Mucosa of descending colon (tissue), 3 donors: ENCODE results near the gene STAT3. TPM values are rescaled to one million over a fixed set of nuclear protein-coding genes. Genes with fewer than 3 reads are reported as not detected.
A peak's percentile ranks its signal among the peaks of the same experiment; 100 is the strongest.

ENCODE experiments used
- ATAC-seq: fragments of 200-7000 bp; cut with Tn5 transposase; one replicate; pipeline ENCODE4 v1.9.1; 2020; ENCODE audit warnings: mild to moderate bottlenecking, moderate library complexity
- DNase-seq, 3 donors: peaks; one replicate each; pipeline ENCODE4 v3.0.0-alpha.2; 2020
- H3K36me3 ChIP-seq: fragments of 200-600 bp; one replicate; pipeline ENCODE4 v1.8.0; 2021; ENCODE audit warnings: low read depth, mild to moderate bottlenecking
- H3K4me1 ChIP-seq: fragments of 200-600 bp; one replicate; pipeline ENCODE4 v1.8.0; 2021; ENCODE audit warnings: low read depth, mild to moderate bottlenecking
- H3K4me3 ChIP-seq: fragments of 200-600 bp; one replicate; pipeline ENCODE4 v1.8.0; 2021; ENCODE audit warnings: mild to moderate bottlenecking
- H3K9me3 ChIP-seq: fragments of 200-600 bp; one replicate; pipeline ENCODE4 v1.8.0; 2021; ENCODE audit warnings: mild to moderate bottlenecking
- CTCF ChIP-seq: fragments of 200-600 bp; IDR thresholded peaks from one replicate; pipeline ENCODE4 v1.8.0; 2022; ENCODE audit warnings: antibody characterized with exemption, mild to moderate bottlenecking
- intact Hi-C, 2 donors: fragments of 100-400 bp; cut with DNase I in 1 of 2; cut with micrococcal nuclease in 1 of 2; formaldehyde crosslinking; loops; one replicate each; pipeline versions ENCODE4 v1.11.0 to v1.11.1; 2022; cut with DNase I, micrococcal nuclease
- total RNA-seq, 3 donors: library from RNA; stranded (reverse); fragmentation: NEBNext Ultra II Directional in 2 of 3; extraction: Animal tissue kit (Norgen Biotek cat#: 25700) in 2 of 3; gene quantifications; one replicate each; pipeline versions ENCODE4 v1.2.1 to v1.2.4, GENCODE V29; 2021 to 2023
- donor health status: DM: no; HTN: no; CAD: no; lungs with moderate emphysema.
- donor health status: DM: no; HTN: no; CAD: no.
- donor health status: DM: no; HTN: yes; CAD: no.

The STAT3 gene
- total RNA-seq, 3 donors from 2014 or later: 158 to 230 (median 227) TPM

DNA sequence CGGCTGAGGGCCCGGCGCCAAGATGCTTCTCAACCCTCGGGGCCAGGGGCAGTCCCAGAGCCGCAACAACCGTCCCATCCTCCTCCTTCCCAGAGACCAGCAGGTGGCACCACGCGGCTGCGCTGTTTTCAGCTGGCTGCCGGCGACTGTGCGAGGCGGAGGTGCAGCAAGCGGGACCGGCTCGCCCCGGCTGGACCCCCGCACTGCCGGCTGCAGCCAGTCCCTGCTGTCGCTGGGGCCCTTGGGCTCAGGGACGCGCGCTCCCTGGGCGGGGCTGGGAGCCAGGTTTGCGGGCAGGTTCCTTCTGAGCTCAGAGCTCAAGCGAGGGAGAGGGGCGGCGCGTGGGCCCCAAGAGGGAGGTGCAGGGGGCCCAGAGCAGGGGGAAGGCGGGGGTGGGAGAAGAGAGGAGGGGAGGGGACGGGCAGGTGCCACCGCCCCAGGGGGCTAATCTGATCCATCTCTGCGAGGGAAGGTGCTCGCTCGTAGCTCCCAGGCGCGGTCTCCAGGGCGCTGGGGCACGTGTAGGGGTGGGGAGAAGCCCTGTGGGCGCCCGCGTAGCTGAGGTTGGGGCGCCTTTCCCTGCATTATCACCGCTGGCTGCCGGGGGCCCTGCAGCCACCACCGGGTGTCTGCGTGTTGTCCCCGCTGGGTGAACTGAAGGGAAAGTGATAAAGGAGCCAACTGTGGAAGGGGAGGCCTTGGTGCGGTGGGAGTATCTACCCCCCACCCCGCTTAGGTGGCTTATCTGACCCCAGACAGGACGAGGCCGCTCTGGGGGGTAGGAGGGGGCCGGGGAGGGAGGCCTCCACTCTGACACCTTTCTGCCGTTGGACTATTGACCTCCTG, 75.7 kb downstream of the STAT3 start:
- H3K4me3 ChIP-seq: no peak overlapping the region
- no peaks in the 10 kb centered on the region for H3K9me3 ChIP-seq
- peaks cover 14% of the 10 kb centered on the region for H3K4me1 ChIP-seq
- H3K36me3 ChIP-seq: peaks cover 6% of the 10 kb centered on the region
- DNase-seq: peak; percentile 76 to 88 (median 83)
- intact Hi-C loops: no loop called here
- ATAC-seq: peak; percentile 81
- TF ChIP-seq CTCF: peak; percentile 36

GRCh38 chr17:42312035-42312284, 76.3 kb downstream of the STAT3 start:
- TF ChIP-seq CTCF: no peak
- DNase-seq (no peak), ATAC-seq (no peak)
- intact Hi-C loops: no loop called here
- Histone ChIP-seq H3K4me1 (peaks cover 14% of the 10 kb centered on the region), H3K9me3 (no peaks in the 10 kb centered on the region), H3K4me3 (no peak overlapping the region), H3K36me3 (peaks cover 6% of the 10 kb centered on the region)

- no peak for TF ChIP-seq CTCF
- peak; percentile 63 to 85 (median 64) for DNase-seq
- H3K4me1 ChIP-seq: peaks cover 14% of the 10 kb centered on the region
- H3K9me3 ChIP-seq: no peaks in the 10 kb centered on the region
- peaks cover 6% of the 10 kb centered on the region for H3K36me3 ChIP-seq
- intact Hi-C loops: no loop called here
- no peak overlapping the region for H3K4me3 ChIP-seq
- ATAC-seq: peak; percentile 48
Measured at GRCh38 chr17:42311240-42312034, 76.8 kb downstream of the STAT3 start.

DNA sequence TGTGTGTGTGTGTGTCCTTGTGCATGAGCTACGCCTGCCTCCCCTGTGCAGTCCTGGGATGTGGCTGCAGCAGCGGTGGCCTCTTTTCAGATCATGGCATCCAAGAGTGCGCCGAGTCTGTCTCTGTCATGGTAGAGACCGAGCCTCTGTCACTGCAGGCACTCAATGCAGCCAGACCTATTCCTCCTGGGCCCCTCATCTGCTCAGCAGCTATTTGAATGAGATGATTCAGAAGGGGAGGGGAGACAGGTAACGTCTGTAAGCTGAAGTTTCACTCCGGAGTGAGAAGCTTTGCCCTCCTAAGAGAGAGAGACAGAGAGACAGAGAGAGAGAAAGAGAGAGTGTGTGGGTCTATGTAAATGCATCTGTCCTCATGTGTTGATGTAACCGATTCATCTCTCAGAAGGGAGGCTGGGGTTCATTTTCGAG, 77.4 kb downstream of the STAT3 start:
- Histone ChIP-seq H3K4me3 (no peak overlapping the region), H3K9me3 (no peaks in the 10 kb centered on the region), H3K36me3 (peaks cover 6% of the 10 kb centered on the region), H3K4me1 (peaks cover 14% of the 10 kb centered on the region)
- no peak for DNase-seq
- no peak for TF ChIP-seq CTCF
- intact Hi-C loops: no loop called here
- no peak for ATAC-seq

DNA sequence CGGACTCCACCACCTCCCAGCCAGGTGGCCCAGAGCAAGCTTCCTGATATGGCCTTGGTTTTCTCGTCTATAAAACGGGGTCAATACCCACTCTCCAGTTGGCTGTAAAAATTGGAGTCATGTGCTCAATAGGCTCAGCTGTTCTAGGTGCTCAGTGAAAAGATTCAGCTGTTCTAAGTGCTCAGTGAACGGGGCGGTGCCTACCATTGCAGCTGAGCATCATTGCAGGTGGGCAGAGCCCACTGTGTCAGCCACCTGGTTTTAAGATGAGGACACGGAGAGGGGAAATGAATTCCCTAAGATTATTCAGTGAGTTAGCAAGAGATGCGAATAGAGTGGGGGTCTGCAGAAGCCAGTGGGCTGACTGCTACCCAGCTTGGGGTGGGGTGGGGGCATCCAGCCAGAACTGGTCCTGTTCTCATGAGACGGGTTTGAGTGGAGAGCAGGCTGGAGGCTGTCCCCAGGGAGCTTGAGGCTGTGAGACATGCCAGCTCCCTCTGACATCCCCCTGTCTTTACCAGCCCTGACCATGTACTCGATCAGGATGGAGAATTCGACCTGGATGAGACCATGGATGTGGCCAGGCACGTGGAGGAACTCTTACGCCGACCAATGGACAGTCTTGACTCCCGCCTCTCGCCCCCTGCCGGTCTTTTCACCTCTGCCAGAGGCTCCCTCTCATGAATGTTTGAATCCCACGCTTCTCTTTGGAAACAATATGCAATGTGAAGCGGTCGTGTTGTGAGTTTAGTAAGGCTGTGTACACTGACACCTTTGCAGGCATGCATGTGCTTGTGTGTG, 78.1 kb downstream of the STAT3 start:
- intact Hi-C loops: no loop called here

More for the DNA sequence above, 78.1 kb downstream of the STAT3 start:
- Histone ChIP-seq H3K9me3 (no peaks in the 10 kb centered on the region), H3K4me3 (no peak overlapping the region), H3K4me1 (peaks cover 14% of the 10 kb centered on the region), H3K36me3 (peaks cover 4% of the 10 kb centered on the region)
- TF ChIP-seq CTCF: no peak
- DNase-seq (no peak), ATAC-seq (no peak)
